HG03439 (cell line): ENCODE results near the gene PACRGL.

ENCODE experiments used
- ATAC-seq: cut with Tn5 transposase; IDR thresholded peaks from one replicate; pipeline ENCODE4 v1.9.1; 2021; ENCODE audit warnings: mild to moderate bottlenecking, moderate library complexity; ENCODE audit not compliant: unreplicated experiment

The PACRGL gene

DNA sequence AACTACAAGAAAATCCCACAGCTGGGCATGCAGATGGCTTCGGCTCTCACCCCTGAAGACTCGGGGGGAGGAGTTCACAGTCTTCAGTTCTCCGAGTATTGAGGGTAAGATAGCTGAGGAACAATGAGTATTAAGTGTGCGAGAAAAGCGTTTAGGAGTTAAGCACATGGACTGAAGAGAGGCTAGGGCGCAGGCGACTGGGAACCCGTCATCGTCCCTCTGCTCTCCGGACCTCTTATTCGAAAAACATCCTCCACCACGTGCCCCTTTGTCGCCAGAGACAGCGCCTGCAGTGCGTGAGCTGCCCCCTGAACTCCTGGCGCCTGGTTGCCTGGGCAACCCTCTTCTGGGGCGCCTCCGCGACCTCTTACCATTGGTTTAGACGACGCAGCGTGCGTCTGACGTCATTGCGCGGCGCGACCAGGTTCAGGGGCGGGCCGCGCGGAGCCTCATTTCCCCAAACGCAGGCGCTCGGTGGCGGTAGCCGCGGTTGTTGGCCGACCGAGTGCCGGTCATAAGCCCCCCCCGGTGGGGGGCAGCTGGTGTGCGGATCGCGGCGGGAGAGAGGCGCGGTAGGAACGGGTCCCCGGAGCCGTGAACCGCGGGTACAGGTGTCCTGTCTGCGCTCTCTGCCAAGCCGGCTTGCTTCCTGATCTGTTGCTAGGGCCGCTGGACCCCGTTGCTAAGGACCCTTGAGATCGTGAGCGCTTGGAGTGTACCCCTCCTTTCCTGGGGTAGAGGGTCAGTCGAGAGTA lies at the start of gene PACRGL:
PACRGL (plus strand) TSS at position 452 of the 755 bp plus-strand sequence. CDS start 4,024 bp downstream, outside the sequence.
- peak; percentile 100 for ATAC-seq

DNA sequence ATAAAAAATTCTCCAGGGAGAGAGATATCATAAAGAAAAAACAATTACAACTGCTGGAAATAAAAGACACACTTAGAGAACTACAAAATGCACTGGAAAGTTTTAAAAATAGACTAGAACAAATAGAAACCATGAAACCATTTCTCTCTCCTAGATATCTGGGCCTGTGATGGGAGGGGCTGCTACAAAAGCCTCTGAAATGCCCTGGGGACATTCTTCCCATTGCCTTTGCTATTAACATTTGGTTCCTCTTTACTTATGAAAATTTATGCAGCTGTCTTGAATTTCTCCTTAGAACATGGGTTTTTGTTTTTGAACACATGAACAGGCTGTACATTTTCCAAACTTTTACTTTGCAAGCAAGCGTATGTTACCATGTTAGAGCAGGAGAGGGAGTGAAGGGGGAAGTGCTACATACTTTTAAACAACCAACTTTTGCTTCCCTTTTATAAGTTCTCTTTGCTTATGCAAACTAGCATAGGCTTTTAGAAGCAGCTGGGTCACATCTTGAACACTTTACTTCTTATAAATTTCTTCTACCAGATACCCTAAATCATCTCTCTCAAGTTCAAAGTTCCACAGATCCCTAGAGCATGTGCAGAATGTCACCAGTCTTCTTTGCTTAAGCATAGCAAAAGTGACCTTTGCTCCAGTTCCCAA lies 47.9 kb upstream of the PACRGL start:
- ATAC-seq: no peak

DNA sequence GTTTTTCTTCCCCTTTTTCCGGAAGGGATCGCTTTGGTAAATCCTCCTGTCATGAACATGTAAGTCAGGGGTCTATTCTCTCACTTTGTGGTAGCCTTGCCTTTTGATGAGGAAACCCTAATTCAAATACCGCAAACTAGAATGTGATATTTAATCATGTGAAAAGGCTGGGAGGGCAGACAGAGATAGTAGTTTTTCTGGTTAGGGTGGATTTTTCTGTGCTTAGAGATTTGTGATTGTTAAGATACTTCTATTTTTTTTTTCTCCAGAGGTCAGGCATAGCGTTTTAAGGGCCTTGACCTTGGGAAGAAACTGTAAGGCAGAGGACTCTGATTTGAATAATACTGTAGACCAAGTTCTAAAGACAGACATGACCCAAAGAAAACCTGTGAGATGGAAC lies 41.8 kb upstream of the PACRGL start:
- no peak for ATAC-seq

DNA sequence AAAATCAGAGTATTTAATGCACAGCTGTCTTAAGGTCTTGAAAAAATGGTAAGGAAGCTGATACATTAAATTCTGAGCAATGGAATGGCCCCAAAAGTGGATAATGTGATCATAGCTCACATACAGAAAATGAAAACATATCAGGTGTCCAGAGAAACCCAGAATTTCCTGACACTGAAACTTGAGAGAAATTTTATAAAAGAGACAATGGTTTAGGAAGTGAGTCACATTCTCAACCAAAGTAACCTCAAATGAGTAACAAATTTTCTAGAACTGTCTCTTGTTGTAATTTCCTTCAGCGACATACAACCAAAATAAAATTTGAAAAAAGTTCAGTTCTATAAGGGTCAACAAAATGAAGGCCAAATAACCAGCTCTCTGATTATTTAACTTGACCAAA lies 37.4 kb upstream of the PACRGL start:
- ATAC-seq: no peak

DNA sequence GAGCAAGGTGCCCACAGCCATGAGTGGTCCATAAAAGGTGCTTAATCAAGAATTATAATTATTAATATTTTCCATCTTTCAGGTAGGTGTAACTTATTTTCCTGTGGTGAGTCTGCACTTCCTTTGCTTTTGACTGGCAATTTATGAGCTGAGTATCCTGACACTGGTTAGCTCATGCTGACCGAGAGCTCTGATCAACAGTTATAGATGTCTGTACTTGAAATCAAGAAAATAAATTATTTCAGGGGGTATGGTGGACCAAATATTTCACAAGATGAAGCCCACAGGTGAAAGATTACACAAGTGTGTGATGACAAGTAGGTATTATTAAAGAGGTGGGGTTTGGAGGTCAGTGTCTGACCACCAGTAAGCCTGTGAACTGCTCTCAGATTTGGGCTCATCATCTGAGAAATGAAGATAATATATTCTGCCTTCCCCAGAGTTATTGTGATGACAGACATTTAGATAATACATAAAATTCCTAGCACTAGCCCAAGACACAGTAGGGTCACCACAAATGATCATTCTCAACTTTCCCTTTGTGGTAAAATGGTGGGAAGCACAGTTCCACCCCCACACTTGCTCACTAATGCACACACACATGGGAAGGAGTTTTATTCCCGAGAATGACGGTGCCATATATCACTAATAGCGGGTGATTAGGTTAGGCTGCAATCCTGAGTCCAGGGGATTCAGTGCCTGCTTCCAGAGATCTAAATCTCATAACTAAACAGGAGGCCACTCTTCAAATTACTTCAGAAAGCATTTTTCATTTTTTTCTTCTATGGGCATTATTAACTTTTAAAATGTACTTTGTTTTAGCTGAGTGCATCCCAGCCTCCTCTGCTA lies 34.0 kb upstream of the PACRGL start:
- no peak for ATAC-seq

DNA sequence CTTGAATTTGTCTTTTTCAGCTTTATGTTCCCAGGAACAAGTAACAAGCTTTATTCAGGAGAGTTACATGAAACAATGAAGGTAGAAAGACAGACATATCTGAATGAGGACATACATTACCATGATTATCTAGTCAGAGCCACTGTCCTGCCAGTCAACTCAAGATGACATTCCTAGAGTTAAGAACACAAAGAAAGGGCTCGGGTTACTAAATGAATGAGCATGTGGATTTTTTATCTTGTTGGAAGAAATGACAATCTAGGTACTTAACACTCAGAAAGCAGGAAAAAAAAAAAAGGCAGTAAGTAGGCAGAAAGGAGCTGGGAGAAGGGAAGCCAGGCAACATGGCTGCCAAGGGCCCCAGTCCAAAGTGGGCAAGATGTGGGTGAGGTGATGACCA lies 28.0 kb upstream of the PACRGL start:
- no peak for ATAC-seq

DNA sequence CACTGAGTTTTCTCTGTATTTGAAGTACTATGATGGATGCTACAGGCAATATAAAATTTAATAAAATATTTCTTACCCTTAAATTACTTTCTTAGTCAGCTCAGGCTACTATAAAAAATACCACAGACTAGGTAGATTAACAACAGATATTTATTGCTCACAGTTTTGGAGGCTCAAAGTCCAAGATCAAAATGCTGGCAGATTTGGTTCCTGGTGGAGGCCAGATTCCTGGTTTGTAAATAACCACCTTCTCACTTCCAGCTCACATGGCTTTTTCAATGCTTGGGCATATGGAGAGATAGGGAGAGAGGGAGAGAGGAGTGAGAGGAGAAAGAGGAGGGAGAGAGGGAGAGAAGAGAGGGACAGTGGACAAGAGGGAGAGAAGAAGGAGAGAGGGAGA lies 24.5 kb upstream of the PACRGL start:
- ATAC-seq: no peak

DNA sequence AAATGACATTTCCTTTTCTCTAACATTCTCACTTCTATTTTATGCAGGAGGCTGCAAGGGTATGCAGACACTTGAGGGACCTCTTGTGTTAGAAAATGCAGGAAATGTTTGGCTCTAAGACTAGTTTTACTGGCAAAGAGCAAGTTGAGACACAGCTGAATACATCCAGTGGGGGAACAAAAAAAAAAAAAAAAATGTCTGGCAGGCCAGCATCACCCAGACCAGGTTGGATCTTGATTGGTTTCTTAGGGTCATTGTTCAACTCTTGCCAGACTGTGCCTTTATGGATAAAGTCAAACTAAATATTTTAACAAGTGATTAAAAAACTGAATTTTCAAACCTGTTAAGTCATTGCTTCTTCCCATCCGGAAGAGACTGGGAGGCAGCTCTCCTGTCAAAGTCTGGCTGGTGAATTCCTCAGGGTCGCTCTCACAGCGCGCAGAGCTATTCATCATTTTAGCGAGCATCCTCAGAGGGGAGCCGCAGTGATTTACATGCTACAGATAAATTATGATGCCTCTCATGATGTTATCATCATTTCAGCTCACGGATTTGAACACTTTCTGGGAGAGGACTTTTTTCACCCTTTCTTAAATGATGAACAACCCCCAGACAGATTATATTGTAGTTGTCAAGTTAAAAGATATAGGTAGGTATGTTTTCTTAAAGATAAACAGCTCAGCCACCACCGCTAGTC lies 23.6 kb upstream of the PACRGL start:
- no peak for ATAC-seq

DNA sequence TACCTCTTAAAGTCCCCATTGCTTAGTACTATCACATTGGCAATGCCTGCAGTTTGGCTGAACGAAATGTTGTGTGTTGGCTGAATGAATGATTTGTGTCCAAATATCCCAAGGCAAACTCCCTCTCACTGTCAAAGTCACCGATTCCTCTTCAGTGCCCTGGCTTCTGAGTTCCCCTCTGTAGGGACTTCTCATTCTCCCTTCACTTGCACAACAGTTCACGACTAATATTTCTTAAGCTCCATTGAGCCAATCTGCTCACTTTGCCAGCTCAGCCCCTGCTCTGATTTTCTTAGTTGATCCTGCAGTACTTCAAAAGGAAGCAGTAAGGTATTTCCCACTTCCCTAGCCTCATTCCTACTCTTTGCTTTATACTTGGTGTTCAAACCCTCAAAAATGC lies 21.9 kb upstream of the PACRGL start:
- no peak for ATAC-seq

DNA sequence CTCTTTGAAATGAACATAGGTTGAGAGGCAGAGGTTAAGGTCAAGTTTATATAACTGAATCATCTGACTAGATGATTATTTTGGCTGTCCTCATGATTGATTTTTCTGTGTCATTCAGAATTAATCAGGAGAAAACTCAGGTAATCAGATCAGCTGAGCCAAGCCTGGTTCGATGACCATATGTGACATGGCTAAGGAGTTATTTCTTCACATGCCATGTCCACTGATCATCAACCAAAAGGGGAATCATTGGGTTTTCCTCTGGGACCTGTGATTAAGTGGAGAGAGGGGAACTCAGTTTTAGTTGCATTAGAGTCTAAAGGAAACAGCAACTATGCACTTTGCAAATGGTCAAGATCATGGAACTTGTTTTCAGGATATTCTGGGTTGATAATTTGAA lies 20.3 kb upstream of the PACRGL start:
- no peak for ATAC-seq

DNA sequence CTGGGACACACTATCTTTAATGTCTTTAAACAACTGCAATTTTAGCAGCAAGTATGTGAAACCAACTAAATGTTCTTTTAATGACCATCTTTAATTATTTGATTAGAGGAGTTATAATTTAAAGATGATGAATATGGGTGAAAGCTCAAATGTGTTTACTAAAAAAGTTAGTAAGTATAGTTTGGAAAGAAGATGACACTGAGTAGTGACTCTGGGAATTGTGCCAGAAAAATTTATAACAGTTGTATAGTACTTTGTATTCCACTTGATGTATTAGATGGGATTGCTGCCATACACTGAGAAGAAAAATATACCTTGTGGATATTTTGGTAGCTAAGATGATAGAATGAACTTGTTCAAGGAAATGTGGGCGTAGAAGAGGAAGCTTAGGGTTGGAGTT lies 19.5 kb upstream of the PACRGL start:
- no peak for ATAC-seq

DNA sequence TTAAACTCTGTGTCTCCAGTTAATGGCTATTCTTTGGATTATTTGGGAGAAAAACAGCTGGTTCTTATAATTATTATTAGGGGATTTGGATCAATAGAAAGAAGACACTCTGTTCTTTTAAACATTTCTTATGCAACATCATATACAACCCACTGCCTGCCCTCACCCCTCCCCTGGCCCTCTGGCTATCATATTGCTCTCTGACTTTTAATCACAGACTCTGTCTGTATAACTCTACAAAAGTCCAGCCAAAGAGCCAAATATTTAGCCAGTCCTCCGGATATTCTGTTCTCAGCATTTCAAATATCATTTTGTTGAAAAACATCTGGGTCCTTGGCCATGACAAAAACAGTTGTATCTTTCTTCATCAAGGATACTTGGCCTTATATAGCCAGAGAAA lies 19.0 kb upstream of the PACRGL start:
- ATAC-seq: no peak

DNA sequence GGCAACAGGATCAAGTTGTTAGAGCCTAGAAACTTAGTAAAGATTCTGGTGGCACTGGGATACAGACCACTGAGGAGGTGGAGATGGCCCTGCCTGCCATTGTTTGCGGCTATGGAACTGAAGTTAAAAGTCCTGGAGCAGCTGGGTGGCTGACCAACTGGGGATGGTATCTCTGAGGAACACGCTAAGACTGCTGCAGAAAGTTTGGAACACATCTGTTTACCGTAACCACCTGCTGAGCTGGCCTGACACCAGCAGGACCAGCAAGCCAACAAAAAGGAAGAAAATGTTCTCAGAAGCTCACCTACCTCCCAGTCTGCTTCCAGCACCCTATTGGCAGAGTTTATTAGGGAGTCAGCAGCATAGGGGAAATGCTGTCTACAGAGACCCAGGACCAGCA lies 17.4 kb upstream of the PACRGL start:
- ATAC-seq: no peak

DNA sequence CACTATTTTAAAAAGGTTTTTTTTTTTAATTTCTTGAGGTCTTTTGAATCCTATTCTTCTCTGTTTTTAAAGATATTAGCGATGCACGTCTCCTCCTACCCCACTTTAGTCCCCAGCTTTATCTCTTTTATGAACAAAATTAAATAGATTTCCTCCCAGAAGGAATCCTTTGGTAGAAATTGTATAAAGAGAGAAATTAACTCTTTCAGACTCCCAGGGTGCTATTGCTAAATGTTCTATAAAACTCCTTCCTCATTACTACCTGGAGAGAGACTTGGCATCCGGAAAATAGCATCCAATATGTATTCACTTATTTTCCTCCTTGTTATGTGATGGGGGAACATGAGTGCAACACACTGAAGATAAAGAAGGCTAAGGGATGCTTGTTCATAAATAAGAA lies 16.5 kb upstream of the PACRGL start:
- no peak for ATAC-seq

DNA sequence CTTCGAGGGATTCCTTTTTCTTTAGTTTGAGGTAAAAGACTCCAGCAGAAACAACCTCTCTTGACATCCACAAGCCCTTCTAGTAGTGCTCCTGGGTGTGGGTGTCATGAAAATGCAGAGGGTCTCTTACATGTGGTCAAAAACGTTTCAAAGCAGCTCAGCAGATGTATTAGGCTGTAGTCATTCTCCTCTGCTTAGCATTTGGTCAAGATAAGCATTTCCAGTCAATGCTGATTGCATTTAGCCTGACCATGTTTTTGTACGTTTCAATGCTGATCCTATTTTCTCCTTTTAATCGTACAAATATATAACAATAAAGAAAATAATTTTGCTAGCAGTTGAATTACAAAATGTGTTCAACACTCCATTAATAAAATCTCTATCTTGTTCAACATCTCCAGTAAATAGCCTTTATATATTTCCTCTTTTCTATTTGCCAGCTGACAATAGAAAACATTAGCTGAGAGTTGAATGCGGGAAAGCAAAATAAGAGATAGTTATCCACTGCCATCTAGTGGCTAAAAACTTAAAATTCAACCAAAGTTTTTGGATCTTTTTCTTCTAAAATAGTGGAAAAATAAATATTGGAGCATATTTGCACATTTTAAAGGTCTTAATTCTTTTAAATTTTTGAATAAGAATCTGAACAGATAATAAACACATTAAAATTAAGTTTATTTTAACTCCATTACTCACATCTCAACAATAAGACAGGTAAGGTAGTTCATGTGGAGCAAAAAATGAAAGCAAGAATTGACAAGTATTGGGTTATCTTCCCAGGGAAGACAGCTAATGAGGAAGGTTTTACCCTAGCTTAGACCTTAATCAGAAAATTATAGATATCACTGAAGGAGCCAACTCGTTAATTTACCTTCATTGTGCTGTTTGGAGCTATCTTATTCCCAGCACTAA lies 15.2 kb upstream of the PACRGL start:
- ATAC-seq: no peak

DNA sequence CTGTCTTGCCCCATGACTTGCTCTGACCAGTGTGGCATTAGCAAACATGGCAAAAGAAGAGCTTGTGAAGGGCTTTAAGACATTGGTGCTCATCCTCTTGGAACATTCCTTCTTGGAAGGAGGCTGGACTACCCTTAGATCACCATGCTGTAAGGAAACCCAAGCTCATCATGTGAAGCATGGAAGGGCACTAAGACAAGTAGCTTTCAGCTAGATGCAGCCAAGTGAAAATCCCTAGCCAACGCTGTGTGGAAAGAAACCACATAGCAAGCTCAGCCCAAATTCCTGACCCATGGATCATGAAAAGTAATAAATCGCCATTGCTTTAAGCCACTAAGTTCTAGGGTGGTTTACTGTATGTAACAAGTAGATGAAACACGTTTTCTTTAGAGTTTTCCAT lies 12.4 kb upstream of the PACRGL start:
- ATAC-seq: no peak

DNA sequence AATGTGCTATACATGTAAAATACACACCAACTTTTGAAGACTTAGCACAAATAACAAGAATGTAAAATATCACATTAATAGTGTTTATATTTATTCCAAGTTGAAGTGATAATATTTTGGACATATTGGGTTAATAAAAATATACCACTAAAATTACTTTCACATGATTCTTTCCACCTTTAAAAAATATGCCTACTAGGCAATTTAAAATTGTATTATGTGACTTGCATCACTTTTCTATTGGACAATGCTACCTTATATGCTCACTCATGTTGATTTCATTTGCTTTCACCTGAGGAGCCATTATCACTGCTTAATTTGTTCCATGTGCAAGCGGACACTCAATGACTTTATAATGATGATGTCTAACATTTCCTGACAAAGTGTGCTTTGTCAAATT lies 3.4 kb upstream of the PACRGL start:
- ATAC-seq: no peak

DNA sequence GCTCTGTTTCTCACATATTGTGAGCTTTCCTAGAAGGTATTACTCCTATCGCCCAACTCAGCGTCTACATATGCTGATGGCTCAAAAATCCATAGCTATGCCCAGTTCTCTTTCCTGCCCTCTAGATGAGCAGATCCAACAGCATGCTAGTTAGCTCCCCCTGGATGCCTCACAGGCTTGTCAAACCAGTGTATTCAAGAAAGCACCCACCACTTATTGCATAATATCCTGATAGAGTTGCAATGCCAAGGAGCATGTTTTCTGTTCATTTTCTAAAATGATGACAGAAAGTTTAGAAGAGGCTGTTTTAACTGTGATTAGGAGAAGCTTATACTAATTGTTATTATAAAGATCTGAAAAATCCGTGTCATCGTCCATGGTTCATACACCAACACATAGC lies 1.9 kb upstream of the PACRGL start:
- ATAC-seq: no peak

DNA sequence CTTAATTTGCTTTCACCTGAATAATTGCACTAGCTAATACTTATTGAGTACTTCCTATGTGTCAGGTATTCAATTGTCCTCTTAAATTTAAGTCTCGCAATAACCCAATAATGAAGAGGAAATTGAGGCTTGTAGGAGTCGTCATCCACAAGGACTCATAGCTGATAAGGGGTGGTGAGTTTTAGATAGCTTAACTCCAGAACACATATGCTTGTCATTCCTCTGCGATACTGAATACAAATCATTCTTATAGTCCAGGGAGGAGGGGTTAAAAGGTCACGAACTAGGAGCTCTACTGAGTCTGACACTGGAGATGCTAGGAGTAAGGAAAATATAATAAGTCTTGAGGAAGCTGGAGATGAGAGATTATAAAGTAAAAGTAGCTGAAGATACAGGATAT lies 1.4 kb upstream of the PACRGL start:
- ATAC-seq: no peak

DNA sequence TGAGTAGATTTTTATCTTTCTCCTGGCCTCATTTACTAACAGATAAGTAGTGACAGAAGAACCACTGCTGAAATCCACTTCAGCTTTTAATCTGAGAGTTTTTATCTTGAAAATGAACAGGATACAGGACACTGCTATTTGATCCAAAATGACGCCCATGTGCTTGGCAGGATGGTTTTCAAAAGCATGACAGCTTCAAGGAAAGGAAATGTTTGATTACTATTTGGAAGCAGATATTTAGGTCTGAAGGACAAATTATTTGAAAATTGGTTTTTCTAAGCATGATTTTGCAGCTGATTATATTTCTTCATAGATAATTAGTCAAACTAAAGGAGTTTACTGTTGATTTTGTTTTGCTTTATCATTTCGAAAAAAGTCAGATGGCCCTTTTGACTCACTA lies 11.1 kb downstream of the PACRGL start:
- ATAC-seq: no peak
